Pancreas (tissue), 10 donors: Measurements from ENCODE around the gene SLC44A2. TPM values are rescaled to one million over a fixed set of nuclear protein-coding genes. Genes with fewer than 3 reads are reported as not detected.
A peak's percentile ranks its signal among the peaks of the same experiment; 100 is the strongest.

Experiments
- ATAC-seq, 4 donors: fragments of 200-7000 bp; cut with Tn5 transposase; one replicate each; pipeline versions ENCODE4 v1.8.0 to v1.9.1; 2020; ENCODE audit warnings: mild to moderate bottlenecking in 4 of 4, moderate library complexity in 4 of 4
- DNase-seq, 6 donors: peaks; one replicate each; pipeline ENCODE4 v3.0.0-alpha.2; 2020
- FAIRE-seq: peaks from 2 replicates; lab custom pipeline; 2012; peaks lifted over from hg19 to GRCh38; lab: Jason Lieb, UNC
- H3K27ac ChIP-seq, 4 donors: fragments of 200-600 bp; sonication (generic); 1 replicate in 3 of 4; 2 replicates in 1 of 4; pipeline versions ENCODE4 v1.5.0 to v1.8.0; 2020
- H3K27me3 ChIP-seq, 4 donors: fragments of 200-600 bp; one replicate each; pipeline ENCODE4 v1.8.0; 2021
- H3K36me3 ChIP-seq, 3 donors: fragments of 200-600 bp; sonication (generic) in 1 of 3; one replicate each; pipeline versions ENCODE4 v1.5.0 to v1.8.0; 2020 to 2021
- H3K4me1 ChIP-seq, 3 donors: fragments of 200-600 bp; one replicate each; pipeline ENCODE4 v1.8.0; 2021
- H3K4me3 ChIP-seq, 4 donors: fragments of 200-600 bp; sonication (generic) in 2 of 4; one replicate each; pipeline versions ENCODE4 v1.5.0 to v1.8.0; 2020 to 2021
- H3K9me3 ChIP-seq, 4 donors: fragments of 200-600 bp; one replicate each; pipeline ENCODE4 v1.8.0; 2021
- WGBS, 2 donors: extraction: QIAGEN DNeasy Blood & Tissue Kit; methylation state at CpG; one replicate each; pipeline ENCODE4 v1.1.7; 2013; 5-methylcytosine and 5-hydroxymethylcytosine counted together
- intact Hi-C, 3 donors: fragments of 100-400 bp; cut with DNase I; formaldehyde crosslinking; loops; one replicate each; pipeline versions ENCODE4 v1.11.1 to v1.14.2; 2022
- polyA plus RNA-seq, 2 donors: library from polyadenylated mRNA; stranded (reverse); fragments of 200-250 nt; gene quantifications; one replicate each; pipeline ENCODE4 v1.2.3, GENCODE V29; 2013
- total RNA-seq, 6 donors: library from RNA; stranded (reverse); fragmentation: NEBNext Ultra II Directional in 4 of 6; extraction: Animal tissue kit (Norgen Biotek cat#: 25700) in 4 of 6; gene quantifications; one replicate each; pipeline versions ENCODE4 v1.2.1 to v1.2.4, GENCODE V29; 2021 to 2023
- TF ChIP-seq, protein P1 (sequence below), 4 donors: fragments of 200-600 bp; sonication (generic) in 3 of 4; IDR thresholded peaks; one replicate each; pipeline versions ENCODE4 v1.5.0 to v1.8.0; 2021; ENCODE audit warnings: antibody characterized with exemption in 4 of 4
- donor health status: healthy with polysubstance abuse.
- donor health status: DM: no; HTN: no; CAD: no; lungs with moderate emphysema.
- donor health status: DM: no; HTN: no; CAD: no.
- donor health status: control.
- donor health status: control.
- donor health status: Bipolar disorder and iron deficiency.
- donor health status: DM: yes; HTN: yes; CAD: no.
- donor health status: DM: no; HTN: no; CAD: no.
- donor health status: DM: no; HTN: no; CAD: no.
- donor health status: DM: yes; HTN: yes; CAD: no.

The SLC44A2 gene
- total and polyA plus RNA-seq, 8 donors, result 32.7 to 69.0 (median 48.4) TPM

DNA sequence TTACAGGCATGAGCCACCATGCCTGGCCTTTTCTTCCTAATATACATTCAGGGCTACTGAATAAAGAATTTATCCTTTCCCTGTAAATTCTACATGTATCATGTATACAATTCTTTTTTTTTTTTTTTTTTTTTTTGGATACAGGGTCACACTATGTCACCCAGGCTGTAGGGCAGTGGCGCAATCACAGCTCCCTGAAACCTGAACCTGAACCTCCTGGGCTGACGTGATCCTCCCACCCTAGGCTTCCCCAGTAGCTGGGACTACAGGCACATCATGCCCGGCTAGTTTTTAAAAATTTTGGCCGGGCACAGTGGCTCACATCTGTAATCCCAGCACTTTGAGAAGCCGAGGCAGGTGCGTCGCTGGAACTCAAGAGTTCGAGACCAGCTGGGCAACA, 6.5 kb upstream of the SLC44A2 start:
- DNase-seq (no peak), ATAC-seq (no peak), FAIRE-seq (no peak)
- TF ChIP-seq, protein P1, sequence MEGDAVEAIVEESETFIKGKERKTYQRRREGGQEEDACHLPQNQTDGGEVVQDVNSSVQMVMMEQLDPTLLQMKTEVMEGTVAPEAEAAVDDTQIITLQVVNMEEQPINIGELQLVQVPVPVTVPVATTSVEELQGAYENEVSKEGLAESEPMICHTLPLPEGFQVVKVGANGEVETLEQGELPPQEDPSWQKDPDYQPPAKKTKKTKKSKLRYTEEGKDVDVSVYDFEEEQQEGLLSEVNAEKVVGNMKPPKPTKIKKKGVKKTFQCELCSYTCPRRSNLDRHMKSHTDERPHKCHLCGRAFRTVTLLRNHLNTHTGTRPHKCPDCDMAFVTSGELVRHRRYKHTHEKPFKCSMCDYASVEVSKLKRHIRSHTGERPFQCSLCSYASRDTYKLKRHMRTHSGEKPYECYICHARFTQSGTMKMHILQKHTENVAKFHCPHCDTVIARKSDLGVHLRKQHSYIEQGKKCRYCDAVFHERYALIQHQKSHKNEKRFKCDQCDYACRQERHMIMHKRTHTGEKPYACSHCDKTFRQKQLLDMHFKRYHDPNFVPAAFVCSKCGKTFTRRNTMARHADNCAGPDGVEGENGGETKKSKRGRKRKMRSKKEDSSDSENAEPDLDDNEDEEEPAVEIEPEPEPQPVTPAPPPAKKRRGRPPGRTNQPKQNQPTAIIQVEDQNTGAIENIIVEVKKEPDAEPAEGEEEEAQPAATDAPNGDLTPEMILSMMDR (IDR thresholded peaks at IDR 0.05), result no peak
- H3K36me3 ChIP-seq, result no peaks in the 10 kb centered on the region
- no peak overlapping the region for H3K4me3 ChIP-seq
- H3K27ac ChIP-seq, result no peak overlapping the region
- 86 to 92% methylated on average over 8 of the region's 8 CpGs for WGBS, 2 donors
- no peaks in the 10 kb centered on the region for H3K27me3 ChIP-seq
- no peaks in the 10 kb centered on the region for H3K4me1 ChIP-seq
- no peaks in the 10 kb centered on the region for H3K9me3 ChIP-seq
- intact Hi-C loops, result no loop called here

DNA sequence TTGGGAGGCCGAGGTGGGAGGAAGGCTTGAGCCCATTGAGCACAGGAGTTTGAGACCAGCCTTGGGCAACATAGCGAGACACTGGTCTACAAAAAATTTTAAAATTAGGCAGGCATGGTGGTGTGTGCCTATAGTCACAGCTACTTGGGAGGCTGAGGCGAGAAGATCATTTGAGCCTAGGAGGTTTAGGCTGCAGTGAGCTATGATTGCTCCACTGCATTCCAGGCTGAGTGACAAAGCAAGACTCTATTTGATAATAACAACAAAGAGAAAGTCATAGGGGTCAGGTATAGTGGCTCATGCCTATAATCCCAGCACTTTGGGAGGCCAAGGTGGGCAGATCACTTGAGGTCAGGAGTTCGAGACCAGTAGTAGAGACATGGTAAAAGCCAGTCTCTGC, 4.6 kb upstream of the SLC44A2 start:
- WGBS, 2 donors, result 93 to 95% methylated on average over 4 of the region's 4 CpGs
- FAIRE-seq, result no peak
- intact Hi-C loops, result no loop called here

DNA sequence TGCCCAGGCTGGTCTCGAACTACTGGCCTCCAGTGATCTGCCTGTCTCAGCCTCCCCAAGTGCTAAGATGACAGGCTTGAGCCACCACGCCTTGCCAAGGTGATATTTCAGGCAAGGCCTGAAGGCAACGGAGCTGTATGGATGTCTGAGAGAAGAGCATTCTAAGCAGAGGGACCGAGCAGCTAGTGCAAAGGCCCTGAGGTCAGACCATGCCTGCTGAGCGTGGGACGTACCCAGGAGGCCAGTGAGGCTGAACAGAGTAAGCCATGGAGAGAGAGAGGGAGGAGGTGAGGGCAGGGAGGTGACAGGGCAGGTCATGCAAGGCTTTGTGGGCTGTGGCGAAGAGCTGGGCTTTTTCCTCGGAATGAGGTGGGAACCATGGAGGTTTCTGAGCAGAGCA, 3.4 kb upstream of the SLC44A2 start:
- Histone ChIP-seq H3K27me3 (no peaks in the 10 kb centered on the region), H3K27ac (no peak overlapping the region), H3K4me3 (no peak overlapping the region), H3K9me3 (no peaks in the 10 kb centered on the region), H3K36me3 (no peaks in the 10 kb centered on the region), H3K4me1 (peaks cover 6 to 10% (median 8%) of the 10 kb centered on the region in 3 donors)
- no peak for DNase-seq
- 93 to 97% methylated on average over 8 of the region's 8 CpGs for WGBS, 2 donors
- no peak for FAIRE-seq
- TF ChIP-seq, protein P1 (IDR thresholded peaks at IDR 0.05), result no peak
- ATAC-seq, result no peak
- intact Hi-C loops, result no loop called here

More for the DNA sequence above, 4.6 kb upstream of the SLC44A2 start:
- peaks cover 6 to 10% (median 8%) of the 10 kb centered on the region in 3 donors for H3K4me1 ChIP-seq
- no peak overlapping the region for H3K4me3 ChIP-seq
- no peaks in the 10 kb centered on the region for H3K27me3 ChIP-seq
- DNase-seq, result no peak
- no peak for ATAC-seq
- no peaks in the 10 kb centered on the region for H3K9me3 ChIP-seq
- no peaks in the 10 kb centered on the region for H3K36me3 ChIP-seq
- no peak overlapping the region for H3K27ac ChIP-seq
- TF ChIP-seq, protein P1 (IDR thresholded peaks at IDR 0.05), result no peak

DNA sequence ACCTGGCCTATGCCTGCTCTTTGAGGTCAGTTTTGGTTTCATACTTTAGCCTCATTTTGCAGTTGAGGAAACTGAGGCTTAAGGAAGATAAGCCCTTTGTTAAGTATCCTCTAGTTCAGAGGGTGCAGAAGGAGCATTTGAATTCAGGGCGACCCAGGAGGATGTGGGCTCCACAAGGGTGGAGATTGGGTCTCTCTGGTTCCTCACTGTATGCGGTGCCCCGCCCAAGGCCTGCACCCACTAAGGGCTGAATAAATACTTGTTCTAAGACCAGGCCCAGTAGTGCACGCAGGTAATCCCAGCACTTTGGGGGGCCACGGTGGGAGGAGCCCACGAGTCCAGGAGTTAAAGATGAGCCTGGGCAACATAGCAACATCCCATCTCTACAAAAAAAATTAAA, 768 bp upstream of the SLC44A2 start:
- FAIRE-seq (no peak), DNase-seq (no peak), ATAC-seq (peak in 1 of 4 donors; percentile 5)
- H3K9me3 ChIP-seq, result no peaks in the 10 kb centered on the region
- H3K36me3 ChIP-seq, result no peaks in the 10 kb centered on the region
- peaks cover 6 to 10% (median 8%) of the 10 kb centered on the region in 3 donors for H3K4me1 ChIP-seq
- TF ChIP-seq, protein P1 (IDR thresholded peaks at IDR 0.05), result no peak
- peak overlapping the region; percentile 75 to 91 (median 82) for H3K27ac ChIP-seq
- peak overlapping the region in 1 of 4 donors; percentile 81 for H3K4me3 ChIP-seq
- 46 to 50% methylated on average over 6 of the region's 6 CpGs for WGBS, 2 donors
- intact Hi-C loops, result no loop called here
- H3K27me3 ChIP-seq, result no peaks in the 10 kb centered on the region

DNA sequence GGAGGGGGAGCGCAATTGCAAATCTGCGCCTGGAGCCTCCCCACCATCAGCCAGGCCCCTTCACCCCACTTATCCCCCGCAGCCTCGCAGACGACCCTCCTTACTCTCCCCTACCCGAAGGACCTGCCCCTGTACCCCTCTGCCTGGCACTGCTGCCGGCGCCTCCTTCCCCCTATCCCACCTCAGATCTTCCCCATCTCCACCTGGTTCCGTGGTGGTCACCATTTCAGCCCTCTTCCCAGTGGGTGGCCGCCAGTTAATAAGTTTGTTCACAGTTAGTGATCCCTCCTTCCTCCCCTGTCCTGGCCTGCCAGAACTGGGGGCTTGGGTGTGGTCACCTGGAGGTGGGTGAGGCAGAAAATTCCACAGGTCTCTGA, 397 bp downstream of the SLC44A2 start:
- DNase-seq, result no peak
- WGBS, 2 donors, result 12 to 20% methylated on average over 4 to 10 of the region's 10 CpGs
- intact Hi-C loops, result no loop called here

More for the DNA sequence above, 397 bp downstream of the SLC44A2 start:
- Histone ChIP-seq H3K27me3 (no peaks in the 10 kb centered on the region), H3K36me3 (peaks cover 0 to 4% (median 0%) of the 10 kb centered on the region in 3 donors), H3K4me1 (peaks cover 6 to 10% (median 8%) of the 10 kb centered on the region in 3 donors), H3K4me3 (peak overlapping the region; percentile 68 to 83 (median 76)), H3K27ac (peak overlapping the region; percentile 75 to 91 (median 82)), H3K9me3 (no peaks in the 10 kb centered on the region)
- ATAC-seq (peak; percentile 14 to 29 (median 20)), FAIRE-seq (no peak)
- TF ChIP-seq, protein P1 (IDR thresholded peaks at IDR 0.05), result no peak
